GM12892 (cell line): ENCODE results near the gene UBFD1.

Experiments
- POLR2A ChIP-seq: IDR thresholded peaks from 2 replicates; pipeline ENCODE4 v1.6.1; 2011; ENCODE audit warnings: low read depth, low read length, control low read depth
- POLR2AphosphoS5 ChIP-seq: IDR thresholded peaks from 2 replicates; pipeline ENCODE4 v1.6.1; 2011; ENCODE audit warnings: low read depth, low read length, control low read depth

DNA sequence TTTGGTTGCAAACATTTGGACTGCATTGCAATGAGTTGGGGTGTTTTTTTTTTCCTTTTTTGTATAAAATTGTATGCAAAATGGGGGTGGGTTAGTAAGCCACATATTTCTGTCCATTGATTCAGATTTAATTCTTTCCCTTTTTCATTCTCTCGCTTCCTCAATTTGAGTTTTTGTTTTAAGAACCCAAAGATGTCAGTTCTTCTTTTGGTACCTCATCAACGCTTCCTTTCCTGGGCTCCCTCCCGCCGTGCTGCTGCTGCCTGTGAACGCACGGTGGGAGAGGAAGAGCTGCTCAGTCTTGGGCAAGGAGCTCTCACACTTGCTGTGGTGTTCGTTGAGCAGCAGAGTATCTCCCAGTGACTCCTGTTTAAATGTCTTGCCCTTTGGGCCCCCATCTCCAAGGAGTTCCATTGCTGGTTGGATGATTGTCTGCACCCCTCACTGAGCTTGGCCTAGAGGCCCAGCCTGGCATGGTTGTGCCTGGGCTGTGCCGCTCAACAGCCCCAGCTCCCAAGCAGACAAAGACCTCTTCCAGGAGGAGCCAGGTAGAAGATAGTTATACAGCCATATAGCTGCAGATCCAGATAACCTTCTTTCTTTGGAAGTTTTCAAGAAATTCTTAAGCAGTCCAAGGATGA is 13.6 kb downstream of the UBFD1 start:
- TF ChIP-seq POLR2AphosphoS5, result no peak
- no peak for TF ChIP-seq POLR2A
